MCF 10A (cell line): ENCODE results near the gene TYROBP. TPM values are rescaled to one million over a fixed set of nuclear protein-coding genes. Genes with fewer than 3 reads are reported as not detected.
A peak's percentile ranks its signal among the peaks of the same experiment; 100 is the strongest.

ENCODE experiments used
- BruUV-seq: library from RNA; stranded (reverse); fragments of 400-500 nt; replicated peaks from 2 replicates; lab custom pipeline; 2021; lab: Mats Ljungman, UMichigan
- CTCF ChIA-PET: fragments of 300-600 bp; sonication (Branson Sonifier 250); formaldehyde crosslinking; extraction: SDS; loops from one replicate; lab custom pipeline; 2021; ENCODE audit warnings: antibody characterized with exemption, inconsistent platforms; lab: Yijun Ruan, JAX
- POLR2A ChIA-PET: fragments of 300-600, 350-650 bp; sonication (Branson Sonifier 250); formaldehyde crosslinking; extraction: SDS; loops from one replicate; lab custom pipeline; 2020; ENCODE audit warnings: antibody characterized with exemption, inconsistent platforms; lab: Yijun Ruan, JAX
- DNase-seq: peaks from one replicate; pipeline ENCODE4 v3.0.0-alpha.2; 2018; ENCODE audit not compliant: unreplicated experiment
- H3K27ac Mint-ChIP-seq: one replicate; pipeline ENCODE4 v1.8.0; 2022; ENCODE audit warnings: mild to moderate bottlenecking, low read depth, mixed read lengths; ENCODE audit not compliant: unreplicated experiment
- H3K27me3 Mint-ChIP-seq: one replicate; pipeline ENCODE4 v1.8.0; 2022; ENCODE audit warnings: mixed read lengths; ENCODE audit not compliant: insufficient read depth, unreplicated experiment
- H3K36me3 Mint-ChIP-seq: one replicate; pipeline ENCODE4 v1.8.0; 2022; ENCODE audit warnings: mild to moderate bottlenecking, moderate library complexity, mixed read lengths; ENCODE audit not compliant: insufficient read depth, unreplicated experiment
- H3K4me1 Mint-ChIP-seq: one replicate; pipeline ENCODE4 v1.8.0; 2022; ENCODE audit warnings: mixed read lengths; ENCODE audit not compliant: insufficient read depth, unreplicated experiment
- H3K4me3 Mint-ChIP-seq: one replicate; pipeline ENCODE4 v1.8.0; 2022; ENCODE audit warnings: mild to moderate bottlenecking, moderate library complexity, mixed read lengths; ENCODE audit not compliant: unreplicated experiment
- H3K9me3 Mint-ChIP-seq: one replicate; pipeline ENCODE4 v1.8.0; 2022; ENCODE audit warnings: mixed read lengths; ENCODE audit not compliant: unreplicated experiment
- CTCF ChIP-seq: fragments of 200-600 bp; IDR thresholded peaks from one replicate; pipeline ENCODE4 v1.8.0; 2022; ENCODE audit warnings: antibody characterized with exemption, mild to moderate bottlenecking; ENCODE audit not compliant: unreplicated experiment
- intact Hi-C: fragments of 100-400 bp; cut with micrococcal nuclease; formaldehyde crosslinking; loops from 2 replicates; pipeline ENCODE4 v1.14.1; 2022
- total RNA-seq: library from RNA; stranded (reverse); gene quantifications from 2 replicates; pipeline ENCODE4 v1.2.3, GENCODE V29; 2022

Gene TYROBP
- total RNA-seq, 1 experiment from 2014 or later = not detected

GRCh38 chr19:35869327-35870123, 38.6 kb downstream of the TYROBP start:
- ChIA-PET CTCF (no interaction called here), POLR2A (interaction anchor here (1.3 to 1.7 kb wide), 2 partner anchors 10 kb away, joined by 3 to 6 read pairs; no protein-coding TSS in a partner anchor)
- DNase-seq = no peak
- Mint-ChIP-seq H3K9me3 (no peaks in the 10 kb centered on the region), H3K4me3 (peak overlapping the region; percentile 55), H3K36me3 (no peaks in the 10 kb centered on the region), H3K27me3 (peaks cover 34% of the 10 kb centered on the region), H3K4me1 (peaks cover 6% of the 10 kb centered on the region), H3K27ac (no peak overlapping the region)
- intact Hi-C loops = no loop called here
- TF ChIP-seq CTCF = no peak
- no TSS peak for BruUV-seq

- intact Hi-C loops = no loop called here
- H3K4me1 Mint-ChIP-seq = peaks cover 6% of the 10 kb centered on the region
- no peaks in the 10 kb centered on the region for H3K9me3 Mint-ChIP-seq
- peaks cover 34% of the 10 kb centered on the region for H3K27me3 Mint-ChIP-seq
- DNase-seq = no peak
- ChIA-PET POLR2A (interaction anchor here (1.1 to 1.7 kb wide), 2 partner anchors 11 to 12 kb away, joined by 3 to 6 read pairs; partner anchors contain the start of gene KIRREL2), CTCF (no interaction called here)
- no peak for TF ChIP-seq CTCF
- no peak overlapping the region for H3K27ac Mint-ChIP-seq
- no peaks in the 10 kb centered on the region for H3K36me3 Mint-ChIP-seq
- peak overlapping the region; percentile 55 for H3K4me3 Mint-ChIP-seq
- BruUV-seq = no TSS peak
Observed at GRCh38 chr19:35868823-35869326, 39.2 kb downstream of the TYROBP start.

GRCh38 chr19:35868172-35868822, 39.8 kb downstream of the TYROBP start, which contains the start of gene APLP1:
TSS of gene APLP1 (plus strand) at chr19:35868574. CDS start at chr19:35868637, 63 bp downstream.
- Mint-ChIP-seq H3K4me3 (peak within 1 kb of the TSS; percentile 55), H3K27ac (no peak within 1 kb of the TSS), H3K27me3 (peaks cover 34% of the 10 kb centered on the region), H3K4me1 (peaks cover 6% of the 10 kb centered on the region), H3K9me3 (no peaks in the 10 kb centered on the region), H3K36me3 (no peaks in the 10 kb centered on the region)
- ChIA-PET POLR2A (interaction anchor here (1.1 to 1.7 kb wide), 2 partner anchors 11 to 12 kb away, joined by 3 to 6 read pairs; partner anchors contain the start of gene KIRREL2), CTCF (no interaction called here)
- no peak for TF ChIP-seq CTCF
- BruUV-seq = no TSS peak
- intact Hi-C loops = no loop called here
- peak; percentile 23 for DNase-seq

- H3K4me3 Mint-ChIP-seq = no peak overlapping the region
- TF ChIP-seq CTCF = no peak
- BruUV-seq = no TSS peak
- POLR2A ChIA-PET = no interaction called here
- no peaks in the 10 kb centered on the region for H3K36me3 Mint-ChIP-seq
- DNase-seq = no peak
- H3K4me1 Mint-ChIP-seq = no peaks in the 10 kb centered on the region
- H3K9me3 Mint-ChIP-seq = no peaks in the 10 kb centered on the region
- H3K27me3 Mint-ChIP-seq = peaks cover 44% of the 10 kb centered on the region
- intact Hi-C loops = no loop called here
- H3K27ac Mint-ChIP-seq = no peak overlapping the region
- CTCF ChIA-PET = no interaction called here
Observed at GRCh38 chr19:35863018-35863417, 45.1 kb downstream of the TYROBP start.
